HG02970 (cell line): Measurements from ENCODE around the gene ATP5F1B.

Experiments
- ATAC-seq: cut with Tn5 transposase; IDR thresholded peaks from one replicate; pipeline ENCODE4 v1.9.1; 2021; ENCODE audit warnings: mild to moderate bottlenecking, moderate library complexity, moderate number of reproducible peaks; ENCODE audit not compliant: unreplicated experiment, low FRiP score

The ATP5F1B gene

DNA sequence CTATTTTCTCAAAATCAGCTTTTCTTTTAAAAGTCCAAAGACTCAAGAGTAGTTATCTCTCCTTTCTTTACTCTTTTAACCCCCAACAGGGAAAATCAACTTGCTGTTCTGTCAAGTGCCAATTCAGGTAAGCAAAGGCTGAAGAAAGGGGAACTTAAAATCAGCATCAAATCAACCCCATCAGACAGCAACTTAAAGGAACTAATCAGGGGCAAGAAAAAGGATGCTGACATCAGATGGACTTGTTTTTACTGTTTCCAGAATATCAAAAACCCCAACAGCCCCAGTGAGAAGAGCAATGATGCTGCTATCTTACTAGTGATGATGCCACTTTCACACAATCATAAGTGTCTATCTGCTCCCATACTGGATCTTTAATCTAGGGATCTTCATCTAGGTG lies 19.1 kb downstream of the ATP5F1B start:
- no peak for ATAC-seq

DNA sequence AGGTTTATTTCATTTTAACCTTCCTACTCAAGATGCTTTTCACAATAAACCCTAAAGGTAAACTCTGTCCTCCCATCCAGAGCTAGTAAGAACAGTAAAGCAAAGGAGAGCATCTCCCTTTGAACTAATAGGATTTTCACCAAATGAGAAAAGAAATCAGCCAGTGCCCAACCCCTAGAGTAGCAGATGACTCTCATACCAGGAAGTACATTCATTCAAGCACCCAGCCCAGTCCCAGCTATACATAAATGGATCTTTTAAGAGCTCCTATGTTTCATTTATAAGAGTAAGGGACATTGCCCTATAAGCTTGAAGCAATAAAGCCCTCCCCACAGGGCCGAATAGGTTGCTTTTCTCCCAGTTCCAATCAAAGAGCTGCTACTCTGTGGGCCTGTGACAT lies 23.2 kb downstream of the ATP5F1B start:
- ATAC-seq: no peak

DNA sequence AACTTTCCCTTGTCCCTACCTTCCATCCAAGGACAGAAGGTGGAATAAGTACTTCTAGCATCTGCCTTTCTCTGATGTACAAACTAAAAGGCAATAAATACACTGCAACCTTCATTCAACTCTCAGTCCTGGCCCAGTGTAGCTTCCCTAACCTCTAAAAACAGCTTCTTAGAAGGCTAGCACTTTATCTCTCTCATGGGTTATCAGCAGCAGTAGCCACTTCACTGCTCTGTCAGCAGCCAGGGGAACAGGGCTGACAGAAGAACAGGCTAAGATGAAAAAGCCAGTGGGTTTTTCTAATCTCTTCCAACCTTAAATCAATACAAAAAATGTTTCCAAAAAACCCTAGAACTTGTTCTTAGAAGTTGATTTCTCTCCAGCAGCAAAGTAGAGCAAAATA lies 28.9 kb downstream of the ATP5F1B start:
- ATAC-seq: no peak

DNA sequence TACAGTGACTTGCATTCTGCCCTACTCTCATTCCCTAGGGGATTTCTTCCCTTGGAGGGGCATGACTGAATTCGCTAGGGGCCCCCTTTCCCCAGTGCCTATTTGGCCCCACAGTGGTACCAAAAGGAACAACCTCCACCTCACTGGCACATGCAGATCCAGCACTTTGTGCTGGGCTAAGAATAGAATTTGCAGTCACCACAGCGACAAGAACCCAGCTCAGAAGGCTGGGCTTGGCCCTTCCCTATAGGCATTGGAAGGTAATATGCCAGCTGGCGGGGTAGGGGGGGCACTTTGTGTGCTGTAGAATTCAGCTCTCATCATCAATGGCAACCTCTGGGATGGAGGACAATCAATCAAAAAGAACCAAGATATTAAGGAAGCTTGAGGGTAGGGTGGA lies 29.5 kb downstream of the ATP5F1B start:
- no peak for ATAC-seq

DNA sequence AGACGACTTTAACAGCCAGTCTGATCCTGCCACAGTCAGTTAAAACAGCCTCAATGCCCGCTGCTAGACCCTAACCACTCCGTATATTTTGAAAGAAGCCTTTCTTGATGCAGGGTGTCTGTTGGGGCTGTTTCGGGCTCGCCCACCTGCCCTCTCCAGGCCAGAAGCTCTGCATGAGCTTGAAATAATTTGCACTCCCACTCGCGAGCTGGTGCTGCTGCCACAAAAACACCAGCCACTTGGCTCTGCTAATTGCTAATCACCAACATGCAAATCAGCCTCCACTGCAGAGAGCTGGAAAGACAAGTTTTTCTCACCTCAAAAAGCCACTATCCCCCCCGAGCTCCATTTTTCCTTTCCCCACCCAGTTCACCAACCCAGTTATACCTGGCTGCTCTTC lies 31.2 kb downstream of the ATP5F1B start:
- no peak for ATAC-seq

DNA sequence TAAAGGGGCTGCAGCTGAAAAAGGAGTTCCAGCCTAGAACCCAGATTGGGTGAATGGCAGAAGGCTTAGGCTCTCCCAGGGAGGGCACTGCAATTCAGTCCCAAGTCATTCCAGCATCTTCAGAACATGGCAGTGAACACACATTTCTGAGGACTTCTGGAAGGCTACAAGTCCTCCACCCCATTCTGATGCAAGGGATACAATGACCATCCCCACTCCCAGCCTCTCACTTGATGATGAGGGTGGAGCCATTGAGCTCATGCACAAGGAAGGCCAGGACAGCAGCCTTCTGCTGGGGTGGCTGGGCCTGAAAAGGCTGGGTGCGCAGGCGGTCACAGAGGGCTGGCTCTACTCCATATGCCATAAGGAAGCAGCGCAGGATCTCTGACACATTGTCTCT lies 41.4 kb downstream of the ATP5F1B start:
- ATAC-seq: no peak

DNA sequence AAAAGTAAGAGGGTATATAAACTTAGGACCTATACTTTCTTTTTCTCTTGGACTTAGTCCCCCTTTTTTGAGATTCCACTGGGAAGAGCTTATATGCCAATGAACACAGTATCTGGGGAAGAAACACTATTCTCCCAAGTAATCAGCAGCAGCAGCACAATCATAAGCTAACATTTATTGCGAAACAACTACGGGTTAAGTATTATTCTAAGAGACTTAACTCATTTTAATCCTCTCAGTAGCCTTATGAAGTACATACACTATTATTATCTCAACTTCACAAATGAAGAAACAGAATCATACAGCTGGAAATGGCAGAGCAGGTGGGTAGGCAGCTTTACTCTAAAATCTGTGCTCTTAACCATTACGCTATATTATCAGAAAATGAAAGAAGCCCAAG lies 43.5 kb downstream of the ATP5F1B start:
- ATAC-seq: no peak

DNA sequence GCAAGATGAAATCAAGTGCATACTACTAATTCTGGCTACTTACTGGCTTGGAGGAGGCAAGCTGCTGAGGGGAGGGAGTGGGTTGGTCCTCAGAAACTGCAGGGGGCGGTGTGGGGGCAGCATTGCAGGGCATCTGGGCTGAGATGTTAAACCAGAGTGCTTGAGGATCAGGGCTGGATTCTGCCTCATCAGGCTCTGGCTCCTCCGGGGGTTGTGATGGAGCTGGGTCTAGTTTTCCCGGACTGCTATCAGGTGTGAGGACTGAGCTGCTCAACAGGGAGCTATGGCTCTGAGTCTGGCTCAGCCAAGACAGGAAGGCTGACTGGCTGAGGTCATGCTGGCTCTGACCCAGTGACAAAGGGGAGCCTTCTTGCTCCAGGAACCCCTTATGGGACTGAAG lies 44.3 kb downstream of the ATP5F1B start:
- ATAC-seq: no peak

DNA sequence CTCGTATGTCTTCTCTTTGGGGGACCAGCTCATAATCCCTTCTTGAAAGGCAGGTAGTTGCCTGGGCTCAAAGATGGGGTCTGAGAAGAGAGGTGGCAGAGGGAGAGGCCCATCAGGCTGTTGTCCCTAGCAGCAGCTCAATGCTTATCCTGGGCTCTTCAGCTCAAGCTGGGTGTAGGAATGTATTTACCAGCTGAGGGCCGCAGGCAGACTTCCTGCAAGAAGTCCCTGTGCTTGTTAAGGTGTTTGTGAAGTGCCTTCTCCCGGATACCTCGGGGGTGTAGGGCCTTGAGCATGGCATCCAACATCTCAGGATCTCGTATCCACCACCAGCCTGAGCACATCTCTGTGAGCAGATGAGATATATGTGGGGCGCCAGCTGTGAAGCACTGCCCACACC lies 45.0 kb downstream of the ATP5F1B start:
- no peak for ATAC-seq

DNA sequence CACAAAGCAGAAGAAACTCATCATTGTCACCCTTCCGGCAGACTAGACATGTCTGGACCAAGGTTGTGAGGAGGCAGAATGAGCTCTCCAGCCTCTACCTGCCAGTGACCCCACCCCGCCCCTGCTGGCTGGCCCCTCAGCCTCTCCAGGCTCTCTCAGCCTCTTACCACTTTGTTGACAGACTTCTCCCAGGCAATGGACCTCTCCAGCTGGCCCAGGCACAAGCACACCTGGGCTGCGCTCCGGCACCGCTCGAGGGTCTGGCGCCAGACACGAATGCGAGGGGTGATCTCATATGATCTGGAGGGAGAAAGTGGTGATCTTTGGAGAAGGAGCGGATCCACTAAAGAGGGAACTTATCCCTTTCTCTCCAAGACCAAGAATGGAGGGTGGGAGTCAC lies 46.0 kb downstream of the ATP5F1B start:
- no peak for ATAC-seq

DNA sequence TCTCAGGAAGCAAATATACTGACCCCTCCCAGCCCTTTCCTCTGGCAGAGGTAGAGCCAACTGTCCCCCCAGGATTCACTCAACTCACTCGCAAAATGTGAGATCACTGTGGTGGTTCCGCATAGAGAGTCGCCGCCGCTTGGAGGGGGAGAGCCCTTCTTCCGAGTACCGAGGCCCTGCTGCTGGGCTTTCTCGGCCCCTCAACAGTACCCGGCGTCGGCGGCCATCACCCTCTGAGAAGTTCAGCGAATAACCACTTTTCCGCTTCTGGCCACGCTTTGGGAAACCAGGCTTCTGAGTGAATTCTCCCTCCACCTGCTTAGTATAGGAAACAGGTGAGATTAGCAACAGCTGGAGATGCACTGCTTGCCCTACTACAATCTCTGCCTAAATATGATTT lies 46.7 kb downstream of the ATP5F1B start:
- ATAC-seq: no peak

DNA sequence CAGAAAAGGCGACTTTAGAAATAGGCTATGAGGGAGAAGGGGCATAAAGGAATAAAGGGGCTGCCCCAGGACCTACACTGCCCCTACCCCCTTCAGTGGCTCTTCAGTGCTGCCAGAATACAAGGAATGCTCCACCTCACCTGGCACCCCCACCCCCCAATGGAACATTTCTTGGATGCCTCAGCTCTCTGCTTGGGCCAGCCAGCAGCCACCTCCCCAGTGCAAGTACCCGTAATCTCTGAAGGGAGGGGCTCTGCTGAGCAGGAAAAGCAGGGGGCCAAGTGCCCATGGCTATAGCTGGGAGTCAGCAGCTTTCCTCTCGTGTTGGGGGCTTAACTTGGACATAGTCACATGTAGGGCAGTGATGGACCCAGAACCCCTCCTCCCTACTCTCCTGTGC lies 49.0 kb downstream of the ATP5F1B start:
- ATAC-seq: no peak

DNA sequence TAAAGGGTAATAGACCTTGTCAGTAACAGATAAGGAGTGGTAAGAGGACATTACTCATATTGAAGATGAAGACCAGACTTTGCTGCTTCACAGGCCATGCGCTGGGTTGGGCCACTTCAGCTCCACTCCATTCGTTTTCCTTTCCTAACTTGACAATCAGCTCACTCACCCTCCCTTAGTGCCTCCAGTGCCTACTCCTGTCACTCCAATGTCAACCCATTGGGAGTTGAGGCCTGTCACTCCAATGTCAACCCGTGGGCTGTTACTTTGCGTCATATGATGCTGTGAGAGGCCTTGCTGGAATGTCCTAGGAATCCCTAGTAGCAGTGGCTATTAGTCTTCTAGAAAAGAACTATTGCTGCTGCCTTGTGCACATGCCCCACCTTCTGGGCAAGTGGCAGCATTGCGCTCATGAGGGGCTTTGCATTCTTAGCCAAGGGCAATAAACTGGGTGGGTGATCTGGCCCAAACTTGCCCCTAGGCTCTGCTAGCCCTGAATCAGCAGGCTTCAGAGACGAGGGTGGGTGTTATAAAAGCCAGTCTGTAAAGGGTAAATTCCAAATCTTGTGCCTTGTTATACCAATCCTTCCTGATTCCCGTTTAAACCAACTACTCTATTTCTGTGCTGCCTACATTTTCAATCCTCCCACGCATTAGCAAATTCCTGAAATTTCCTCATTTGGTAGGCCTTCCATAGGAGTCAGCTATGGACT lies 51.7 kb downstream of the ATP5F1B start:
- no peak for ATAC-seq

DNA sequence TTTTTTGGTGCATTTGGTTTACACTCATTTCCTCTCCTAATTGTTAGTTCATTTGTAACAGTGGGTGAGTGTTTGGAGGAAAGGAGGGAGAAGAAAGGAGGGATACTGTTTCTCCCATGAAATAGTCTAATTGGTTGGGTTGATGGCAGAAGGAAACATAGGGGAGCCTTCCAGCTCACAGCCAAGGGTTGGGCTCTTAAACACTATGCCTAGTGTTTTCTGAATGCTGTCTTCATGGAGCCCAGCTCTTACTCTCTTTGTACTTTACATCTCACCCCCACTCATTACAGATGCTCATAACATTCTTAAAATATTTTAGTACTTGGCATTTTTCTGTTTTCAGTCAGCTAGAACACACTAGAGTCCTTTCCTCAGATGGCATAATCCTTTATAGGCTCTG lies 53.8 kb downstream of the ATP5F1B start:
- no peak for ATAC-seq

DNA sequence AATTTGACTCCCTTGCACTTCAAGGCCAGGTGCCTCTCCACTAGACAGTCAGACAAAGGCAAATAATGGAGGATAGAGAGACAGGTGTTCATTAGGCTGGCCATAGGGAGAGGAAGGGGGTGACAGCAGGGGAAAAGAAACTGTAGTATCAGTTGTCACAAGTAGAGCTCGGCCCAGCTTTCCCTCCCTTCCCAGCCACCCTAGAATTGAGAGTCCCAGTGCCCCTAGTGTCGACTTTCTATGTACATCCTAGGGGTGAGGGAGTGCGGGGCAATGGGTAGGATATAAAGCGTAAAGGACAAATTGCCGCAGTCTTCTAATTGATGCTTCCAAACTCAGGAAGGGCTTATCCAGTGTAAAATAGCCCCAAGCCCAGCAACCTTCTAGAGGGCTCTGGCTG lies 54.7 kb downstream of the ATP5F1B start:
- ATAC-seq: no peak

DNA sequence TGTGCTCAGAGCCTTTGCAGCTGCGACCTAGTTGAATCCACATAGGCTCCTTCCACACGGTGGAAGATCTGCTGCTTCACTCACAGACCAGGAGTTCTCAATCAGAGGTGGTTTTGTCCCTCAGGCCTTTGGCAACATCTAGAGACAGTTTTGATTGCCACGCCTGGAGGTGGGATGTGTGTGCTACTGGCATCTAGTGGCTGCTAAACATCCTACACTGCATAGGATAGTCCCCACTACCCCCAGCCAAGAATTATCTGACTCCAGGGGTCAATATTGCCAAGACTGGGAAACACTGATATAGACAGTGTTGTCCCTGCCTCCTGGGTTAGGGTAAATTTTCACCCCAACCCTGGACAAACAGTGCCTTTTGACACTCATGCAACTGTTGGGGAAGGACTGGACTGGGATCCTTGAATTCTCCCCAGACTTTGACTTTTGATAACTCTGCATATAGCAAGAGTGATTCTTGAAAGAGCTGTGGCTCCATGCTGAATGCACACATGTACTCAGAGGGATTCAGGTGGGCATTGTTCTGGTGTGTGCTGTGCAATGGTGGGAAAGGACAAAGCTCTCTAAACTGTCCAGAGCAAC lies 55.5 kb downstream of the ATP5F1B start:
- ATAC-seq: no peak

DNA sequence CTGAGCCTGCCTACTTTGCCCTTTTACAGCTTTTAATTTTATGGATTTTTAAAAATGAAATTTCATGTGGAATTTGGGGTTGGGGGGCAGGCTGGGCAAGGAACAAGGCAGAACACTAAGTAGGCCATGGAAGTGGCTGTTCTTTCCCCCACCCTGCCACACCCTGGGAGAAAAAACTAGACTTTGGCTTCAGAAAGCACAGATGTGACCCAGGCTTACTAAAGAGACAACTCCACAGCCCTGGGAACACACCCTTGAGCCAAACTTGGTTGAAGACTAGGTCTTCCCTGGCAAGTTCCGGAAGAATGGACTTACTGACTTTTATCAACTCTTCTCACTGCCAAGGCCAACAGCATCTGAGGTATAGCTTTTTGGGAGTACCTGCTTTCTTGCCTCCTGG lies 56.0 kb downstream of the ATP5F1B start:
- ATAC-seq: no peak
